ENCODE data around the gene LMNA. TPM values are rescaled to one million over a fixed set of nuclear protein-coding genes. Genes with fewer than 3 reads are reported as not detected.

The LMNA gene
- polyA plus RNA-seq, 1 experiment: 840 TPM

DNA sequence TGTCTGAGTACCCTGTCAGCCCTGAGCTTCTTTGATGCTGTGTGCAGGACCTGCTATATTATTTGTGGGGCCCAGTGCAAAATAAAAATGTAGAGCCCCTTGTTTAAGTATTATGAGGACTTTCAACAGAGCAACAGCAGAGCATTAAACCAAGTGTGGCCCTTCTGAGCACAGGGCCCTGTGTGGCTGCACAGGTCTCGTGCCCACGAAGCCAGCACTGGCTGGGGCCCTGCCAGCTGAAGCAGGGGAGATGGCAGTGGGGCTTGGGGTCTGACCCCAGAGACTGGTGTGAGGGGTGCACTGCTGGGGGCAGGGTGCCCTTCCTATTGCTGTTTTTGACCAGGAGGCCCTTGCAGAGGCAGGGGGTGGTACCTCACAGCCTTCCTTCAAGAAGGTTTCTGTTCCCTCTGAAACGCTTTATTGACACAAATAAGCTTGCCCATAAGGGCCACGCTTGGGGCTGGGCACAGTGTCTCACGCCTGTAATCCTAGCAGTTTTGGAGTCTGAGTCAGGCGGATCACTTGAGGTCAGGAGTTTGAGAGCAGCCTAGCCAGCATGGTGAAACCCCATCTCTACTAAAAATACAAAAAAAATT lies 36.7 kb downstream of the LMNA start:
- Histone ChIP-seq H3K4me3 (ENCODE audit: low read depth, low read length) (no peak overlapping the region), H3K27me3 (ENCODE audit: control insufficient read depth, insufficient read depth, low read length) (no peaks in the 10 kb centered on the region; the same call in none of the 2 replicates), H3K36me3 (ENCODE audit: control insufficient read depth, insufficient read depth, low read length) (no peaks in the 10 kb centered on the region)
- POLR2A ChIA-PET: no interaction called here
- DNase-seq (ENCODE audit: low read depth): no peak
- CTCF ChIA-PET: interaction anchor here (1.1 to 4.5 kb wide), 6 partner anchors 23 to 74 kb away, joined by 3 to 33 read pairs (median 5); partner anchors contain the start of gene PMF1
- TF ChIP-seq, protein P1, sequence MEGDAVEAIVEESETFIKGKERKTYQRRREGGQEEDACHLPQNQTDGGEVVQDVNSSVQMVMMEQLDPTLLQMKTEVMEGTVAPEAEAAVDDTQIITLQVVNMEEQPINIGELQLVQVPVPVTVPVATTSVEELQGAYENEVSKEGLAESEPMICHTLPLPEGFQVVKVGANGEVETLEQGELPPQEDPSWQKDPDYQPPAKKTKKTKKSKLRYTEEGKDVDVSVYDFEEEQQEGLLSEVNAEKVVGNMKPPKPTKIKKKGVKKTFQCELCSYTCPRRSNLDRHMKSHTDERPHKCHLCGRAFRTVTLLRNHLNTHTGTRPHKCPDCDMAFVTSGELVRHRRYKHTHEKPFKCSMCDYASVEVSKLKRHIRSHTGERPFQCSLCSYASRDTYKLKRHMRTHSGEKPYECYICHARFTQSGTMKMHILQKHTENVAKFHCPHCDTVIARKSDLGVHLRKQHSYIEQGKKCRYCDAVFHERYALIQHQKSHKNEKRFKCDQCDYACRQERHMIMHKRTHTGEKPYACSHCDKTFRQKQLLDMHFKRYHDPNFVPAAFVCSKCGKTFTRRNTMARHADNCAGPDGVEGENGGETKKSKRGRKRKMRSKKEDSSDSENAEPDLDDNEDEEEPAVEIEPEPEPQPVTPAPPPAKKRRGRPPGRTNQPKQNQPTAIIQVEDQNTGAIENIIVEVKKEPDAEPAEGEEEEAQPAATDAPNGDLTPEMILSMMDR (IDR thresholded peaks at IDR 0.05; ENCODE audit: insufficient read depth, low read depth, low read length): no peak

GRCh38 chr1:156152628-156153027 lies 38.1 kb downstream of the LMNA start:
- ChIA-PET CTCF (interaction anchor here (0.6 to 4.5 kb wide), 6 partner anchors 41 to 77 kb away, joined by 3 to 33 read pairs (median 3); partner anchors contain the start of gene PMF1), POLR2A (no interaction called here)
- no peak for DNase-seq (ENCODE audit: low read depth)
- no peak overlapping the region for H3K4me3 ChIP-seq (ENCODE audit: low read depth, low read length)
- no peaks in the 10 kb centered on the region for H3K36me3 ChIP-seq (ENCODE audit: control insufficient read depth, insufficient read depth, low read length)
- TF ChIP-seq, protein P1 (IDR thresholded peaks at IDR 0.05; ENCODE audit: insufficient read depth, low read depth, low read length): no peak
- no peaks in the 10 kb centered on the region for H3K27me3 ChIP-seq (ENCODE audit: control insufficient read depth, insufficient read depth, low read length)

- H3K4me3 ChIP-seq (ENCODE audit: low read depth, low read length): no peak within 1 kb of the TSS
- DNase-seq (ENCODE audit: low read depth): no peak
- TF ChIP-seq, protein P1 (IDR thresholded peaks at IDR 0.05; ENCODE audit: insufficient read depth, low read depth, low read length): no peak
- CTCF ChIA-PET: interaction anchor here (1.1 to 1.6 kb wide), 3 partner anchors 40 to 72 kb away, joined by 3 to 5 read pairs (median 3); no protein-coding TSS in a partner anchor
- POLR2A ChIA-PET: no interaction called here
- H3K36me3 ChIP-seq (ENCODE audit: control insufficient read depth, insufficient read depth, low read length): no peaks in the 10 kb centered on the region
- H3K27me3 ChIP-seq (ENCODE audit: control insufficient read depth, insufficient read depth, low read length): no peaks in the 10 kb centered on the region
Measured at GRCh38 chr1:156153362-156153761, 38.9 kb downstream of the LMNA start, which contains the start of gene SEMA4A. SEMA4A (plus strand) TSS chr1:156153585; CDS start chr1:156154579, 994 bp downstream.

DNA sequence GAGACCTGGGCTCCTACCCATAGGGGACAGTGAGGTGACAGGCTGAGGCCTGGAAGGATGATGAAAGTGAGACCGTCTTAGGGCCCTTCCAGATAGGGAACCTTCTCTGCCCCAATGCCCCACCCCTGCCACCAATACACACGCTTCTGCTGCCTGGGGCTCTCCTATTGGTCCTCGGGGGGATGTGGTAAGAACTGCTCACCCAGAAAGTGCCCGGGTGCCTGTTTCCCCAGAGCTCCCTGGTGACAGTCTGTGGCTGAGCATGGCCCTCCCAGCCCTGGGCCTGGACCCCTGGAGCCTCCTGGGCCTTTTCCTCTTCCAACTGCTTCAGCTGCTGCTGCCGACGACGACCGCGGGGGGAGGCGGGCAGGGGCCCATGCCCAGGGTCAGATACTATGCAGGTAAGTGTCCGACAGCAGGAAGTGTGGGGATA lies 39.8 kb downstream of the LMNA start:
- DNase-seq (ENCODE audit: low read depth): no peak
- TF ChIP-seq, protein P1 (IDR thresholded peaks at IDR 0.05; ENCODE audit: insufficient read depth, low read depth, low read length): no peak
- CTCF ChIA-PET: interaction anchor here (1.1 to 1.8 kb wide), 3 partner anchors 25 to 71 kb away, joined by 3 to 4 read pairs (median 3); no protein-coding TSS in a partner anchor
- Histone ChIP-seq H3K4me3 (ENCODE audit: low read depth, low read length) (no peak overlapping the region), H3K27me3 (ENCODE audit: control insufficient read depth, insufficient read depth, low read length) (no peaks in the 10 kb centered on the region), H3K36me3 (ENCODE audit: control insufficient read depth, insufficient read depth, low read length) (no peaks in the 10 kb centered on the region)
- POLR2A ChIA-PET: no interaction called here

DNA sequence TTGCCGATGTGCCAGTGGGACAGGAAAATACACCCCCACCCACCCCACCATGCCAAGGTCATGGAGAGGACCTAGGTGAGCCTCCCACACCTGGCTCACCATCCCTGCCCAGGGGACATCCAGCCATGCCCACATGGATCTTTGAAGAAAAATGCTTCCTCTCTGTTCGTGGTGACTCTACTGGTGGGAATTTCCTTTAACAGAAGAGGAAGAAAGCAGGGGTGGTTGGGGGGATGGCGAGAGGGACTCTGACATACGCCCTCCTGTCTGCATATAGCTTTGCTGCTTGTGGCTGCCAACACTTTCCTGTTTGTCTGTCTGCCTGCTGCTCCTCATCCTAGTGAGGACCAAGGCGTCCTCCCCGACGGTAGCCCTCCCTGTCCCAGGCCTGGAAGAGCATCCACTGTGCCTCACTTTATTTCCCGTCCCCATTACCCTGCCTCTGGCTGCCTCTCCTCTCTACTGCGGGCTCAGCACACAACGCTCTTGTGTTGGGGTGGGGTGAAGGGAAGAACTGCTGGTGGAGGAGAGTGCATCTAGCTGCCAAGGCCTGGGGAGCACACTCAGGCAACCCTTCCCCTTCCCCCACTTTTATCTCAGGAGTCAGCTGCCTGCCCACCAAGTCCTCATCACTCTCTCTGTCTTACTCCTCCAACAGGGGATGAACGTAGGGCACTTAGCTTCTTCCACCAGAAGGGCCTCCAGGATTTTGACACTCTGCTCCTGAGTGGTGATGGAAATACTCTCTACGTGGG lies 41.4 kb downstream of the LMNA start:
- no peak for DNase-seq (ENCODE audit: low read depth)
- Histone ChIP-seq H3K27me3 (ENCODE audit: control insufficient read depth, insufficient read depth, low read length) (no peaks in the 10 kb centered on the region), H3K36me3 (ENCODE audit: control insufficient read depth, insufficient read depth, low read length) (no peaks in the 10 kb centered on the region), H3K4me3 (ENCODE audit: low read depth, low read length) (no peak overlapping the region)
- ChIA-PET POLR2A (no interaction called here), CTCF (interaction anchor here (1.0 to 1.8 kb wide), 2 partner anchors 26 to 67 kb away, joined by 4 read pairs; no protein-coding TSS in a partner anchor)
- TF ChIP-seq, protein P1 (IDR thresholded peaks at IDR 0.05; ENCODE audit: insufficient read depth, low read depth, low read length): no peak

All from BJ (cell line).